GM23338 (cell line): Measurements from ENCODE around the gene CAMTA1. TPM values are rescaled to one million over a fixed set of nuclear protein-coding genes. Genes with fewer than 3 reads are reported as not detected.

Experiments used
- ATAC-seq: fragments of 200-7000 bp; cut with Tn5 transposase; 3 replicates; pipeline ENCODE4 v1.9.1; 2020
- DNase-seq: peaks from one replicate; pipeline ENCODE4 v3.0.0-alpha.2; 2015; ENCODE audit warnings: low spot score
- H2AFZ ChIP-seq: fragments of 200-600 bp; sonication (generic); 2 replicates; pipeline ENCODE4 v1.8.0; 2016; ENCODE audit warnings: antibody characterized with exemption, mild to moderate bottlenecking, moderate library complexity
- H3F3A ChIP-seq: fragments of 200-600 bp; sonication (generic); replicated peaks from 2 replicates; pipeline ENCODE4 v1.8.0; 2017; ENCODE audit warnings: antibody characterized with exemption, mixed run types, low read depth
- H3K27ac ChIP-seq: fragments of 200-600 bp; sonication (generic); 2 replicates; pipeline ENCODE4 v1.6.1; 2016; ENCODE audit warnings: low read depth
- H3K27me3 ChIP-seq: fragments of 200-600 bp; sonication (generic); 2 replicates; pipeline ENCODE4 v1.8.0; 2016; ENCODE audit warnings: mild to moderate bottlenecking, mixed run types, moderate library complexity; ENCODE audit not compliant: insufficient read depth
- H3K36me3 ChIP-seq: fragments of 200-600 bp; sonication (generic); 2 replicates; pipeline ENCODE4 v1.8.0; 2016; ENCODE audit warnings: mild to moderate bottlenecking; ENCODE audit not compliant: insufficient read depth
- H3K4me1 ChIP-seq: fragments of 200-600 bp; sonication (generic); 2 replicates; pipeline ENCODE4 v1.8.0; 2016; ENCODE audit warnings: mild to moderate bottlenecking, moderate library complexity; ENCODE audit not compliant: insufficient read depth
- H3K4me2 ChIP-seq: fragments of 200-600 bp; sonication (generic); 2 replicates; pipeline ENCODE4 v1.7.1; 2017; ENCODE audit warnings: mixed run types
- H3K4me3 ChIP-seq: fragments of 200-600 bp; sonication (generic); 2 replicates; pipeline ENCODE4 v1.6.1; 2016; ENCODE audit warnings: mixed run types
- H3K79me2 ChIP-seq: fragments of 200-600 bp; sonication (generic); replicated peaks from 2 replicates; pipeline ENCODE4 v1.8.0; 2017; ENCODE audit warnings: mild to moderate bottlenecking; ENCODE audit not compliant: insufficient read depth
- H3K9me2 ChIP-seq: fragments of 200-600 bp; sonication (generic); 2 replicates; pipeline ENCODE4 v1.8.0; 2017; ENCODE audit not compliant: insufficient read depth
- H4K20me1 ChIP-seq: fragments of 200-600 bp; sonication (generic); replicated peaks from 2 replicates; pipeline ENCODE4 v1.8.0; 2017; ENCODE audit warnings: mild to moderate bottlenecking; ENCODE audit not compliant: insufficient read depth
- H3K27ac Mint-ChIP-seq: 2 replicates; pipeline ENCODE4 v1.8.0; 2020; ENCODE audit warnings: inconsistent platforms, mild to moderate bottlenecking, moderate library complexity, mixed read lengths
- H3K27me3 Mint-ChIP-seq: 3 replicates; pipeline ENCODE4 v1.8.0; 2022; ENCODE audit warnings: low read depth, mild to moderate bottlenecking, moderate library complexity, mixed read lengths, inconsistent platforms; ENCODE audit not compliant: insufficient read depth, poor library complexity
- H3K36me3 Mint-ChIP-seq: 3 replicates; pipeline ENCODE4 v1.8.0; 2021; ENCODE audit warnings: low read depth, mild to moderate bottlenecking, inconsistent platforms, moderate library complexity, mixed read lengths
- H3K4me1 Mint-ChIP-seq: 3 replicates; pipeline ENCODE4 v1.8.0; 2020; ENCODE audit warnings: mild to moderate bottlenecking, inconsistent platforms, mixed read lengths
- H3K4me3 Mint-ChIP-seq: 3 replicates; pipeline ENCODE4 v1.8.0; 2021; ENCODE audit warnings: moderate library complexity, mild to moderate bottlenecking, inconsistent platforms, mixed read lengths
- H3K9me3 Mint-ChIP-seq: 3 replicates; pipeline ENCODE4 v1.8.0; 2020; ENCODE audit warnings: moderate library complexity, mild to moderate bottlenecking, inconsistent platforms, mixed read lengths
- CREB1 ChIP-seq: fragments of 250-450 bp; sonication (Bioruptor Pico); IDR thresholded peaks from 2 replicates; pipeline ENCODE4 v1.5.0; 2020; ENCODE audit warnings: low read depth, mild to moderate bottlenecking, moderate library complexity
- EZH2 ChIP-seq: fragments of 200-600 bp; sonication (generic); IDR thresholded peaks from one replicate; pipeline ENCODE4 v1.8.0; 2017; ENCODE audit warnings: antibody characterized with exemption, mild to moderate bottlenecking, low read depth; ENCODE audit not compliant: unreplicated experiment
- EZH2phosphoT487 ChIP-seq: fragments of 200-600 bp; sonication (generic); IDR thresholded peaks from one replicate; pipeline ENCODE4 v1.8.1; 2018; ENCODE audit warnings: antibody characterized with exemption; ENCODE audit not compliant: unreplicated experiment
- JUNB ChIP-seq: IDR thresholded peaks from one replicate; pipeline ENCODE4 v1.6.1; 2016; ENCODE audit warnings: antibody characterized with exemption; ENCODE audit not compliant: unreplicated experiment
- NANOG ChIP-seq: IDR thresholded peaks from 2 replicates; pipeline ENCODE4 v1.6.1; 2016; ENCODE audit warnings: antibody characterized with exemption, borderline replicate concordance
- REST ChIP-seq: IDR thresholded peaks from one replicate; pipeline ENCODE4 v1.6.1; 2018; ENCODE audit warnings: antibody characterized with exemption; ENCODE audit not compliant: unreplicated experiment
- STAT1 ChIP-seq: IDR thresholded peaks from one replicate; pipeline ENCODE4 v1.6.1; 2016; ENCODE audit warnings: antibody characterized with exemption; ENCODE audit not compliant: unreplicated experiment
- ZNF114 ChIP-seq: fragments of 250-450 bp; sonication (Bioruptor Pico); IDR thresholded peaks from 2 replicates; pipeline ENCODE4 v1.5.0; 2020; ENCODE audit warnings: mild to moderate bottlenecking, moderate library complexity
- ZNF331 ChIP-seq: fragments of 250-450 bp; sonication (Bioruptor Pico); IDR thresholded peaks from 2 replicates; pipeline ENCODE4 v1.5.0; 2020; ENCODE audit warnings: low read depth, mild to moderate bottlenecking, moderate library complexity
- polyA plus RNA-seq: library from polyadenylated mRNA; unstranded; fragments of >200 nt; fragmentation: Nextera tagmentation; extraction: Ambion mirVana; gene quantifications from 2 replicates; pipeline ENCODE4 v1.2.1, GENCODE V29; 2016
- total RNA-seq: library from RNA; depleted of rRNA; stranded (reverse); fragments of >200 nt; shearing (Covaris generic); gene quantifications from 2 replicates; pipeline ENCODE4 v1.2.3, GENCODE V29; 2014
- TF ChIP-seq, protein P1 (sequence below), 2 experiments: fragments of 200-600 bp in 1 of 2; sonication (generic) in 1 of 2; conservative IDR thresholded peaks; 2 replicates each; pipeline versions ENCODE4 v1.5.1 to v1.6.1; 2016 to 2017; ENCODE audit warnings: antibody characterized with exemption in 2 of 2, low read depth in 2 of 2, mild to moderate bottlenecking in 2 of 2, moderate library complexity in 1 of 2
- TF ChIP-seq, protein P2 (sequence below): fragments of 250-450 bp; sonication (Bioruptor Pico); IDR thresholded peaks from 2 replicates; pipeline ENCODE4 v1.5.0; 2020; ENCODE audit warnings: mild to moderate bottlenecking, moderate library complexity

The CAMTA1 gene
- total and polyA plus RNA-seq, 2 experiments from 2014 or later, result 115 to 519 TPM

GRCh38 chr1:6819246-6820040 is 34.2 kb downstream of the CAMTA1 start:
- Histone ChIP-seq H3K4me3 (no peak overlapping the region), H3K9me2 (no peaks in the 10 kb centered on the region), H3K36me3 (no peaks in the 10 kb centered on the region), H4K20me1 (peaks cover 16% of the 10 kb centered on the region), H3K27ac (0 out of 2 replicates have a peak overlapping the region, but pooled peaks have one; percentile 28), H3K4me1 (peaks cover 6% of the 10 kb centered on the region), H3K79me2 (peaks cover 94% of the 10 kb centered on the region), H3F3A (no peaks in the 10 kb centered on the region), H3K4me2 (no peak overlapping the region), H3K27me3 (no peaks in the 10 kb centered on the region), H2AFZ (no peak overlapping the region)
- Mint-ChIP-seq H3K27ac (peak overlapping the region; percentile 22; the same call in 1 of the 2 replicates), H3K4me3 (no peak overlapping the region), H3K27me3 (no peaks in the 10 kb centered on the region), H3K36me3 (no peaks in the 10 kb centered on the region), H3K9me3 (no peaks in the 10 kb centered on the region), H3K4me1 (peaks cover 24% of the 10 kb centered on the region)
- DNase-seq, result no peak
- TF ChIP-seq STAT1 (no peak), REST (no peak), ZNF114 (CRISPR knock-in tag) (no peak), ZNF331 (no peak), EZH2 (no peak), JUNB (no peak), CREB1 (no peak), EZH2phosphoT487 (no peak), NANOG (no peak)
- TF ChIP-seq, protein P1, sequence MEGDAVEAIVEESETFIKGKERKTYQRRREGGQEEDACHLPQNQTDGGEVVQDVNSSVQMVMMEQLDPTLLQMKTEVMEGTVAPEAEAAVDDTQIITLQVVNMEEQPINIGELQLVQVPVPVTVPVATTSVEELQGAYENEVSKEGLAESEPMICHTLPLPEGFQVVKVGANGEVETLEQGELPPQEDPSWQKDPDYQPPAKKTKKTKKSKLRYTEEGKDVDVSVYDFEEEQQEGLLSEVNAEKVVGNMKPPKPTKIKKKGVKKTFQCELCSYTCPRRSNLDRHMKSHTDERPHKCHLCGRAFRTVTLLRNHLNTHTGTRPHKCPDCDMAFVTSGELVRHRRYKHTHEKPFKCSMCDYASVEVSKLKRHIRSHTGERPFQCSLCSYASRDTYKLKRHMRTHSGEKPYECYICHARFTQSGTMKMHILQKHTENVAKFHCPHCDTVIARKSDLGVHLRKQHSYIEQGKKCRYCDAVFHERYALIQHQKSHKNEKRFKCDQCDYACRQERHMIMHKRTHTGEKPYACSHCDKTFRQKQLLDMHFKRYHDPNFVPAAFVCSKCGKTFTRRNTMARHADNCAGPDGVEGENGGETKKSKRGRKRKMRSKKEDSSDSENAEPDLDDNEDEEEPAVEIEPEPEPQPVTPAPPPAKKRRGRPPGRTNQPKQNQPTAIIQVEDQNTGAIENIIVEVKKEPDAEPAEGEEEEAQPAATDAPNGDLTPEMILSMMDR (conservative IDR thresholded peaks at IDR 0.05; ENCODE audit: low read depth in 2 of 2), result no peak
- TF ChIP-seq, protein P2, sequence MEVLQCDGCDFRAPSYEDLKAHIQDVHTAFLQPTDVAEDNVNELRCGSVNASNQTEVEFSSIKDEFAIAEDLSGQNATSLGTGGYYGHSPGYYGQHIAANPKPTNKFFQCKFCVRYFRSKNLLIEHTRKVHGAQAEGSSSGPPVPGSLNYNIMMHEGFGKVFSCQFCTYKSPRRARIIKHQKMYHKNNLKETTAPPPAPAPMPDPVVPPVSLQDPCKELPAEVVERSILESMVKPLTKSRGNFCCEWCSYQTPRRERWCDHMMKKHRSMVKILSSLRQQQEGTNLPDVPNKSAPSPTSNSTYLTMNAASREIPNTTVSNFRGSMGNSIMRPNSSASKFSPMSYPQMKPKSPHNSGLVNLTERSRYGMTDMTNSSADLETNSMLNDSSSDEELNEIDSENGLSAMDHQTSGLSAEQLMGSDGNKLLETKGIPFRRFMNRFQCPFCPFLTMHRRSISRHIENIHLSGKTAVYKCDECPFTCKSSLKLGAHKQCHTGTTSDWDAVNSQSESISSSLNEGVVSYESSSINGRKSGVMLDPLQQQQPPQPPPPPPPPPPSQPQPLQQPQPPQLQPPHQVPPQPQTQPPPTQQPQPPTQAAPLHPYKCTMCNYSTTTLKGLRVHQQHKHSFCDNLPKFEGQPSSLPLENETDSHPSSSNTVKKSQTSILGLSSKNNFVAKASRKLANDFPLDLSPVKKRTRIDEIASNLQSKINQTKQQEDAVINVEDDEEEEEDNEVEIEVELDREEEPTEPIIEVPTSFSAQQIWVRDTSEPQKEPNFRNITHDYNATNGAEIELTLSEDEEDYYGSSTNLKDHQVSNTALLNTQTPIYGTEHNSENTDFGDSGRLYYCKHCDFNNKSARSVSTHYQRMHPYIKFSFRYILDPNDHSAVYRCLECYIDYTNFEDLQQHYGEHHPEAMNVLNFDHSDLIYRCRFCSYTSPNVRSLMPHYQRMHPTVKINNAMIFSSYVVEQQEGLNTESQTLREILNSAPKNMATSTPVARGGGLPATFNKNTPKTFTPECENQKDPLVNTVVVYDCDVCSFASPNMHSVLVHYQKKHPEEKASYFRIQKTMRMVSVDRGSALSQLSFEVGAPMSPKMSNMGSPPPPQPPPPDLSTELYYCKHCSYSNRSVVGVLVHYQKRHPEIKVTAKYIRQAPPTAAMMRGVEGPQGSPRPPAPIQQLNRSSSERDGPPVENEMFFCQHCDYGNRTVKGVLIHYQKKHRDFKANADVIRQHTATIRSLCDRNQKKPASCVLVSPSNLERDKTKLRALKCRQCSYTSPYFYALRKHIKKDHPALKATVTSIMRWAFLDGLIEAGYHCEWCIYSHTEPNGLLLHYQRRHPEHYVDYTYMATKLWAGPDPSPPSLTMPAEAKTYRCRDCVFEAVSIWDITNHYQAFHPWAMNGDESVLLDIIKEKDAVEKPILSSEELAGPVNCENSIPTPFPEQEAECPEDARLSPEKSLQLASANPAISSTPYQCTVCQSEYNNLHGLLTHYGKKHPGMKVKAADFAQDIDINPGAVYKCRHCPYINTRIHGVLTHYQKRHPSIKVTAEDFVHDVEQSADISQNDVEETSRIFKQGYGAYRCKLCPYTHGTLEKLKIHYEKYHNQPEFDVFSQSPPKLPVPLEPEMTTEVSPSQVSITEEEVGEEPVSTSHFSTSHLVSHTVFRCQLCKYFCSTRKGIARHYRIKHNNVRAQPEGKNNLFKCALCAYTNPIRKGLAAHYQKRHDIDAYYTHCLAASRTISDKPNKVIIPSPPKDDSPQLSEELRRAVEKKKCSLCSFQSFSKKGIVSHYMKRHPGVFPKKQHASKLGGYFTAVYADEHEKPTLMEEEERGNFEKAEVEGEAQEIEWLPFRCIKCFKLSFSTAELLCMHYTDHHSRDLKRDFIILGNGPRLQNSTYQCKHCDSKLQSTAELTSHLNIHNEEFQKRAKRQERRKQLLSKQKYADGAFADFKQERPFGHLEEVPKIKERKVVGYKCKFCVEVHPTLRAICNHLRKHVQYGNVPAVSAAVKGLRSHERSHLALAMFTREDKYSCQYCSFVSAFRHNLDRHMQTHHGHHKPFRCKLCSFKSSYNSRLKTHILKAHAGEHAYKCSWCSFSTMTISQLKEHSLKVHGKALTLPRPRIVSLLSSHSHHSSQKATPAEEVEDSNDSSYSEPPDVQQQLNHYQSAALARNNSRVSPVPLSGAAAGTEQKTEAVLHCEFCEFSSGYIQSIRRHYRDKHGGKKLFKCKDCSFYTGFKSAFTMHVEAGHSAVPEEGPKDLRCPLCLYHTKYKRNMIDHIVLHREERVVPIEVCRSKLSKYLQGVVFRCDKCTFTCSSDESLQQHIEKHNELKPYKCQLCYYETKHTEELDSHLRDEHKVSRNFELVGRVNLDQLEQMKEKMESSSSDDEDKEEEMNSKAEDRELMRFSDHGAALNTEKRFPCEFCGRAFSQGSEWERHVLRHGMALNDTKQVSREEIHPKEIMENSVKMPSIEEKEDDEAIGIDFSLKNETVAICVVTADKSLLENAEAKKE (CRISPR knock-in tag), result no peak
- ATAC-seq, result no peak
